ENCODE data around the gene TGFBR3. TPM values are rescaled to one million over a fixed set of nuclear protein-coding genes. Genes with fewer than 3 reads are reported as not detected.

Gene TGFBR3
- total RNA-seq, 2 experiments from 2014 or later: 5.5 to 7.5 TPM

- H3K4me1 Mint-ChIP-seq (ENCODE audit: low read depth): peaks cover 39% of the 10 kb centered on the region
- intact Hi-C loops (cut with micrococcal nuclease): loop anchor here (5.0 kb wide), 1 partner anchor 153 kb away; no protein-coding TSS in a partner anchor
- no peak overlapping the region for H3K4me3 Mint-ChIP-seq
- ATAC-seq: no peak
- no peaks in the 10 kb centered on the region for H3K9me3 Mint-ChIP-seq
- ChIA-PET CTCF (interaction anchor here (0.6 to 1.3 kb wide), 2 partner anchors 15 to 23 kb away, joined by 4 to 6 read pairs; no protein-coding TSS in a partner anchor), POLR2A (interaction anchor here (1.1 kb wide), 1 partner anchor 22 kb away, joined by 4 read pairs; no protein-coding TSS in a partner anchor)
- DNase-seq: peak; percentile 23
- no peaks in the 10 kb centered on the region for H3K27me3 Mint-ChIP-seq
- H3K27ac Mint-ChIP-seq: peak overlapping the region; percentile 48
- peaks cover 3% of the 10 kb centered on the region for H3K36me3 Mint-ChIP-seq (ENCODE audit: low read depth)
- TF ChIP-seq, protein P1, sequence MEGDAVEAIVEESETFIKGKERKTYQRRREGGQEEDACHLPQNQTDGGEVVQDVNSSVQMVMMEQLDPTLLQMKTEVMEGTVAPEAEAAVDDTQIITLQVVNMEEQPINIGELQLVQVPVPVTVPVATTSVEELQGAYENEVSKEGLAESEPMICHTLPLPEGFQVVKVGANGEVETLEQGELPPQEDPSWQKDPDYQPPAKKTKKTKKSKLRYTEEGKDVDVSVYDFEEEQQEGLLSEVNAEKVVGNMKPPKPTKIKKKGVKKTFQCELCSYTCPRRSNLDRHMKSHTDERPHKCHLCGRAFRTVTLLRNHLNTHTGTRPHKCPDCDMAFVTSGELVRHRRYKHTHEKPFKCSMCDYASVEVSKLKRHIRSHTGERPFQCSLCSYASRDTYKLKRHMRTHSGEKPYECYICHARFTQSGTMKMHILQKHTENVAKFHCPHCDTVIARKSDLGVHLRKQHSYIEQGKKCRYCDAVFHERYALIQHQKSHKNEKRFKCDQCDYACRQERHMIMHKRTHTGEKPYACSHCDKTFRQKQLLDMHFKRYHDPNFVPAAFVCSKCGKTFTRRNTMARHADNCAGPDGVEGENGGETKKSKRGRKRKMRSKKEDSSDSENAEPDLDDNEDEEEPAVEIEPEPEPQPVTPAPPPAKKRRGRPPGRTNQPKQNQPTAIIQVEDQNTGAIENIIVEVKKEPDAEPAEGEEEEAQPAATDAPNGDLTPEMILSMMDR (IDR thresholded peaks at IDR 0.05): no peak
Observed at GRCh38 chr1:91729621-91730358, 156.2 kb downstream of the TGFBR3 start.

DNA sequence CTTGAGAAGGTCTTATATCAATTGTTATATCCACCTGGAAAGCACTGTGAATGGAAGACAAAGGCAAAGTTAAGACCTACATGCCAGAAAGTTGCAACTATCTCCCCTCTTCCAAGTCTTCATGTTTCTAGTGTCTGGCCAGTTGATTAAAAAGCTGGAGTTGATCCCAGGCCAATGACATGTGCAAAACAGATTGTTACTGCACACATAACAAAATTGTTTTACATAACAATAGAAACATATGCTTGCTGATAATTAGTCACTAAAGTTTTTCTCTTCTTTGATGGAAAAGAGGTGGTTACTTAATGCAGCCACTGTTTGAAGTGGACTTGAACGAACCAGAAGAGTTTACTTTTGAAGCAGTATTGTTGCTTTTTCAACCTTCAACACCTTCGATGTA, 158.2 kb downstream of the TGFBR3 start:
- H3K4me1 Mint-ChIP-seq (ENCODE audit: low read depth): peaks cover 35% of the 10 kb centered on the region
- POLR2A ChIA-PET: no interaction called here

GRCh38 chr1:91725989-91726721, 159.8 kb downstream of the TGFBR3 start:
- Mint-ChIP-seq H3K27ac (no peak overlapping the region), H3K4me3 (no peak overlapping the region), H3K27me3 (no peaks in the 10 kb centered on the region), H3K36me3 (ENCODE audit: low read depth) (peaks cover 8% of the 10 kb centered on the region), H3K4me1 (ENCODE audit: low read depth) (peaks cover 19% of the 10 kb centered on the region), H3K9me3 (no peaks in the 10 kb centered on the region)
- POLR2A ChIA-PET: no interaction called here
- intact Hi-C loops (cut with micrococcal nuclease): no loop called here
- ATAC-seq (no peak), DNase-seq (no peak)
- TF ChIP-seq, protein P1 (IDR thresholded peaks at IDR 0.05): no peak
- CTCF ChIA-PET: interaction anchor here (0.8 kb wide), 1 partner anchor 25 kb away, joined by 3 read pairs; no protein-coding TSS in a partner anchor

More for the DNA sequence above, 158.2 kb downstream of the TGFBR3 start:
- intact Hi-C loops (cut with micrococcal nuclease): no loop called here
- ATAC-seq: no peak
- no peak for DNase-seq
- CTCF ChIA-PET: no interaction called here
- H3K36me3 Mint-ChIP-seq (ENCODE audit: low read depth): peaks cover 3% of the 10 kb centered on the region
- no peak overlapping the region for H3K4me3 Mint-ChIP-seq
- no peaks in the 10 kb centered on the region for H3K9me3 Mint-ChIP-seq
- H3K27me3 Mint-ChIP-seq: no peaks in the 10 kb centered on the region
- H3K27ac Mint-ChIP-seq: no peak overlapping the region
- TF ChIP-seq, protein P1 (IDR thresholded peaks at IDR 0.05): no peak

DNA sequence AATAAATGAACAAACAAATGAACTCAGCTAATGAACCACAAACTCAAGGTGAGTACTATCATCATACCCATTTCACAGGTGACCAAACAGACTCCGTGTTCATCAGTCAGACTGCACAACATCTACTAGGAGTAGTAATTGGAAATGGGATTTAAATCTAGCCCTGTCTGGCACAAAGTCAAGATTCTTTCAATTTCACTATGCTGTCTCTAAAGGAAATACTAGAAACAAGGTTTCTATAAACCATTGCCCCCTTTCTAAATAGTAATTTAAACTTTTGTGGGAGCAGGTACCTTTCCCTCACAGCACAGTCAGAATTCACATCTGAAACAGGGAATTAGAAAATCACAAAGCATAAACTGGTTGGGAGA, 160.3 kb downstream of the TGFBR3 start:
- H3K4me1 Mint-ChIP-seq (ENCODE audit: low read depth): peaks cover 14% of the 10 kb centered on the region
- intact Hi-C loops (cut with micrococcal nuclease): no loop called here
- H3K9me3 Mint-ChIP-seq: no peaks in the 10 kb centered on the region
- H3K4me3 Mint-ChIP-seq: no peak overlapping the region
- H3K36me3 Mint-ChIP-seq (ENCODE audit: low read depth): peaks cover 8% of the 10 kb centered on the region
- TF ChIP-seq, protein P1 (IDR thresholded peaks at IDR 0.05): no peak
- ChIA-PET CTCF (no interaction called here), POLR2A (no interaction called here)
- H3K27ac Mint-ChIP-seq: no peak overlapping the region
- DNase-seq (no peak), ATAC-seq (no peak)
- H3K27me3 Mint-ChIP-seq: no peaks in the 10 kb centered on the region

DNA sequence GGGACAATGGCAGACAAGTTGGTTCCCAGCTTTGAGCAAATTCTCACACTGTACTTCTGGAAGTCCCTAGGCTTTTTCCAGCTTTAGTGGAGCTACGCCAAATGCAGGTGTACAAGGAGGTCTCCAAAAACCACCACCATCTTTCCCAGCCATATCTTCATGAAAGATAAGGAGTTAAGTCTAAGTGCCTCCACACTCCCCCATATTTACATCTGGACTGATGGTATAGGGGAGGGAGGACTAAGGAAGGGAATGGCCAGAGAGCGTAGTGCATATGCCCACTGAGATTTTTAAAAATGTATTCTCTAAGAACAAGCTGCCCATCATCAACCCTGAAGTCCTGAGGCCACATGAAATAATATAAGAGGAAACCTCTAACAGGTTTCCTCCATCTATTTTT, 161.3 kb downstream of the TGFBR3 start:
- CTCF ChIA-PET: no interaction called here
- H3K27ac Mint-ChIP-seq: no peak overlapping the region
- H3K9me3 Mint-ChIP-seq: no peaks in the 10 kb centered on the region
- DNase-seq: no peak
- TF ChIP-seq, protein P1 (IDR thresholded peaks at IDR 0.05): no peak
- no peak overlapping the region for H3K4me3 Mint-ChIP-seq
- ATAC-seq: no peak
- POLR2A ChIA-PET: no interaction called here
- peaks cover 13% of the 10 kb centered on the region for H3K36me3 Mint-ChIP-seq (ENCODE audit: low read depth)
- peaks cover 4% of the 10 kb centered on the region for H3K4me1 Mint-ChIP-seq (ENCODE audit: low read depth)
- H3K27me3 Mint-ChIP-seq: no peaks in the 10 kb centered on the region
- intact Hi-C loops (cut with micrococcal nuclease): no loop called here

Data from activated CD8-positive, alpha-beta T cell treated with anti-CD3 and anti-CD28 coated beads for 36 hours (primary cell).